ENCODE data around the gene MINDY4. TPM values are rescaled to one million over a fixed set of nuclear protein-coding genes. Genes with fewer than 3 reads are reported as not detected.

Gene MINDY4
- total RNA-seq, 1 donor from 2014 or later = 5.3 TPM

DNA sequence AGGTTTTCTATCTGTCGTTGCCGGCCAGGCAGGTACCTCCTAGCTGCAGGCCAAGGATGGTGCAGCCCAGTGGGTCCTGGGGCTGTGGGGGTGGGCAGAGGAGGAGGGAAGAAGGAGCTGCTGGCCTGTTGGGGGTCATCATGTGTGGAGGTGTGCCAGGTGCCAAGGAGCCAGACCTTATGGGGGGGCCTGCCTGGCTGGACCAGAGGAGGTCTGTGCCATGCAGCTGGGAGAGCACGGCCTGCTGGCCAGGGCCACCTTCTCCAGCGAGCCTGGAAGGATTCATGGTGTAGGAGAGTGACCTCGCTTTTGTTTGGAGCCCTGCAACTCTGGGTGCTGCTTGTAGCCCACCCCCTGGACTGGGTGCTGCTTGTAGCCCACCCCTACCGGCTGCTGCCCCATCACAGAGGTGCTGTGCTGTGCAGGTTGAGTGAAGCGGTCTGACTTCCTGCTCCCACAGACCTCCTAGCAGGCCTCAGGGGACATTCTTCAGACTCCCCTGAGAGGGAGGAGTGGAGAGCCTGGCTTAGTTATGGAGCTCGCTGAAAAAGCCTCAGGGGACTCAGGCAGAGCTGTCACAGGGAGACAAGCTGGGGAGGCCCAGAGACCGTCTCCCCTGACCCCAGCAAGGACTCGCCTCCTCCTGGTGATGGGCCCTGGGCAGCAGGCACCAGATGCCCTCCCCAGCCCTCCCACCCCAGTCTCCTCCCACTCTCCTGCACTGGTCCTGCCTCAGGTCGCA lies 72.7 kb downstream of the MINDY4 start:
- H3K4me3 ChIP-seq (ENCODE audit: low read depth, low read length) = no peak overlapping the region
- H3K27me3 ChIP-seq (ENCODE audit: control insufficient read depth, insufficient read depth, low read length) = no peaks in the 10 kb centered on the region
- TF ChIP-seq CTCF (IDR thresholded peaks at IDR 0.05; ENCODE audit: insufficient read depth, low read length, poor library complexity, severe bottlenecking) = no peak
- H3K36me3 ChIP-seq (ENCODE audit: control insufficient read depth, insufficient read depth, low read length) = no peaks in the 10 kb centered on the region
- no peak for DNase-seq (ENCODE audit: low read depth)

DNA sequence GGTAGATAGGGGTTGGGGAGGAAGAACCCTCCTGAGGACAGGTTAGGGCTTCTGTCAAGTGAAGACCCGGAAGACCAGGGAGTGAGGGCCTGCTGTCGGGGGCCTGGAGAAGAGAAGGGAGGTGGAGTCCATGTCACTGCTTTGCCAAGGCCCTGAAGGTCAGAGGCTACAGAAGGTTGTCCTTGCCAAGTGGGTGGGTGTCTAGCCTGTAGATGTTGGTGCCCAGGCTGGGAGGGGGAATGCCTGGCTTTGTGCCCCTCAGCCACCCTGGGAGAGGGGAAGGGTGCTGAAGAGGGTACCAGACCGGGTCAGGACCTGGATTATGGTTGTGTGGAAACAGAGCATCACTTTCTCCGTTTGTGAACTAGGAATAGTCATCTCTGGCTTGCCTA lies 73.3 kb downstream of the MINDY4 start:
- TF ChIP-seq CTCF (IDR thresholded peaks at IDR 0.05; ENCODE audit: insufficient read depth, low read length, poor library complexity, severe bottlenecking) = no peak
- no peak for DNase-seq (ENCODE audit: low read depth)

GRCh38 chr7:30844916-30845315 lies 73.7 kb downstream of the MINDY4 start:
- no peak for DNase-seq (ENCODE audit: low read depth)
- no peak for TF ChIP-seq CTCF (IDR thresholded peaks at IDR 0.05; ENCODE audit: insufficient read depth, low read length, poor library complexity, severe bottlenecking)

More for the DNA sequence above, 73.3 kb downstream of the MINDY4 start:
- no peak overlapping the region for H3K4me3 ChIP-seq (ENCODE audit: low read depth, low read length)
- H3K27me3 ChIP-seq (ENCODE audit: control insufficient read depth, insufficient read depth, low read length) = no peaks in the 10 kb centered on the region
- H3K36me3 ChIP-seq (ENCODE audit: control insufficient read depth, insufficient read depth, low read length) = no peaks in the 10 kb centered on the region

DNA sequence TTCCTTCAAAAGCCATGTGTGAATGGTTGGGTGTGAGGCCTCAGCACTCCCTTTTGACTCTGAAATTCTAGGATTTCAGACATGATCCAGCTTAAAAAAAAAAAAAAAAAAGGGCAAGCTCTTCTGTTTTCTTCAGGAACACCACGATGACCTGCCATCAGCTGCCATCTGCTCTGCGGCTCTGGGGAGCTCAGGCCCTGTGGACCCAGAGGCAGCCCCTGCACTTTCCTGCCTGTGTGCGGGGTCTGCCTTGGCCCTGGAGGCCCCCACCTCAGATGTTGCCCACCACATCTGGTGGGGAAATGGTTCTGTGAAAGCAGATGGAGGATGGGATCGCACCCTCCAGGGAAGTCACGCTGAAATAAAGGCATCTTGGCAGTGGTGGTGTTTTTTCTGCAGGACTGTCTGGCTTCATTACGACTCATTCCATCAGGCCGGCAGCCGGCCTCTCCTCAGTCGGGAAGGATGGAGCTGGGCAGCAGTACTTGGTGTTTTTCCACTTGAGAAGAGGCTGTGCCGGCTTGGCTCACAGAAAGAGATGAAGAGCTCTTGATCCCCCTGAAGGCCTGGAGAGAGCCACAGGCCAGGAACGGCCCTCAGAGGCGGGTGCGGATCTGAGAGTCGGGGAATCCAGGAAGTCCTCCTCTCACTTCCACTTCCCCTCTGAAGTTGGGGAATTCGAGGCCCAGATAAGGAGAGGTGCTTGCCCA lies 74.4 kb downstream of the MINDY4 start:
- H3K36me3 ChIP-seq (ENCODE audit: control insufficient read depth, insufficient read depth, low read length) = no peaks in the 10 kb centered on the region
- no peak for TF ChIP-seq CTCF (IDR thresholded peaks at IDR 0.05; ENCODE audit: insufficient read depth, low read length, poor library complexity, severe bottlenecking)
- DNase-seq (ENCODE audit: low read depth) = no peak
- no peak overlapping the region for H3K4me3 ChIP-seq (ENCODE audit: low read depth, low read length)
- no peaks in the 10 kb centered on the region for H3K27me3 ChIP-seq (ENCODE audit: control insufficient read depth, insufficient read depth, low read length)

More at GRCh38 chr7:30844916-30845315, 73.7 kb downstream of the MINDY4 start:
- Histone ChIP-seq H3K36me3 (ENCODE audit: control insufficient read depth, insufficient read depth, low read length) (no peaks in the 10 kb centered on the region), H3K27me3 (ENCODE audit: control insufficient read depth, insufficient read depth, low read length) (no peaks in the 10 kb centered on the region), H3K4me3 (ENCODE audit: low read depth, low read length) (no peak overlapping the region)

DNA sequence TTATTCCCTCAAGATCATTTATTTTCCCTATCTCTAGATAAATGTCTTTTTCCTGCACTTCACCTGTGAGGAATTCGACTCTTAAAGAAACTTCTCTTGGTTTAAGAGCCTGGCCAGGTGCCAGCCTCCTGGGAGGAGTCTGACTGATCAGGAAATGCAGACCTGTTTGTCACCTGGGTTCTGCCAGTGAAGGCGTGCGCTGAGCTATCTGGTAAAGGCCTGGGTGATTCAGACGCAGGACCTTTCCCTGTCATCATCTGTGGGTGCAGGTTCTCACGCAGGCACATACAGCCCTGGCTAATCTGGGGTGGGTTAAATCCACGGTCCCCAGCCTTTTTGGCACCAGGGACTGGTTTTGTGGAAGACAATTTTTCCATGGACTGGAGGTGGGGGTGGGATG lies 75.2 kb downstream of the MINDY4 start:
- H3K4me3 ChIP-seq (ENCODE audit: low read depth, low read length) = no peak overlapping the region
- no peak for TF ChIP-seq CTCF (IDR thresholded peaks at IDR 0.05; ENCODE audit: insufficient read depth, low read length, poor library complexity, severe bottlenecking)
- H3K27me3 ChIP-seq (ENCODE audit: control insufficient read depth, insufficient read depth, low read length) = no peaks in the 10 kb centered on the region
- peak; percentile 16 for DNase-seq (ENCODE audit: low read depth)
- no peaks in the 10 kb centered on the region for H3K36me3 ChIP-seq (ENCODE audit: control insufficient read depth, insufficient read depth, low read length)
